K562 (cell line): ENCODE data around the gene AHCYL2. TPM values are rescaled to one million over a fixed set of nuclear protein-coding genes. Genes with fewer than 3 reads are reported as not detected.

Experiments
- CUX1 ChIP-seq: fragments of 200-800 bp; sonication (Bioruptor generic); IDR thresholded peaks from 2 replicates; pipeline ENCODE4 v1.6.1; 2016; ENCODE audit warnings: missing genetic modification characterization, missing compliant biosample characterization
- KDM4B ChIP-seq, 2 experiments: fragments of 450-650 bp in 1 of 2; sonication (generic) in 1 of 2; IDR thresholded peaks; 2 replicates each; pipeline ENCODE4 v1.6.1; 2016 to 2017; ENCODE audit warnings: borderline replicate concordance in 2 of 2, antibody characterized with exemption in 1 of 2, low read depth in 1 of 2, mild to moderate bottlenecking in 1 of 2
- LARP7 ChIP-seq: fragments of 450-650 bp; IDR thresholded peaks from 2 replicates; pipeline ENCODE4 v1.6.1; 2016
- MAFF ChIP-seq: IDR thresholded peaks from 2 replicates; pipeline ENCODE4 v1.6.1; 2012; ENCODE audit warnings: low read length, improper control_type of control experiment
- PPARD ChIP-seq: fragments of 250-450 bp; sonication (Bioruptor Pico); IDR thresholded peaks from 2 replicates; pipeline ENCODE4 v1.8.0; 2022; ENCODE audit warnings: inconsistent platforms, mild to moderate bottlenecking, moderate library complexity
- SNIP1 ChIP-seq: fragments of 450-650 bp; IDR thresholded peaks from 2 replicates; pipeline ENCODE4 v1.7.1; 2017; ENCODE audit warnings: low read depth, mild to moderate bottlenecking
- SREBF1 ChIP-seq: fragments of 150-350 bp; IDR thresholded peaks from 2 replicates; pipeline ENCODE4 v1.6.1; 2014; ENCODE audit warnings: antibody characterized with exemption, low read depth, low read length, borderline replicate concordance
- TAF1 ChIP-seq: IDR thresholded peaks from 2 replicates; pipeline ENCODE4 v1.6.1; 2011; ENCODE audit warnings: mild to moderate bottlenecking, low read length, moderate library complexity; ENCODE audit not compliant: insufficient read depth, control insufficient read depth, severe bottlenecking; ENCODE audit errors: extremely low read depth
- YY1 ChIP-seq, 3 experiments: IDR thresholded peaks; 2 replicates each; pipeline ENCODE4 v1.6.1; 2011; ENCODE audit warnings: low read length in 2 of 3, mild to moderate bottlenecking in 2 of 3, moderate library complexity in 2 of 3, borderline replicate concordance in 1 of 3, control low read depth in 1 of 3, low read depth in 1 of 3; ENCODE audit not compliant: insufficient read depth in 3 of 3, insufficient replicate concordance in 2 of 3, control insufficient read depth in 1 of 3, insufficient read length in 1 of 3; ENCODE audit errors: extremely low read depth in 1 of 3
- ZNF24 ChIP-seq: fragments of 450-650 bp; IDR thresholded peaks from 2 replicates; pipeline ENCODE4 v1.6.1; 2016
- ZNF77 ChIP-seq: fragments of 250-450 bp; sonication (Bioruptor Pico); IDR thresholded peaks from 2 replicates; pipeline ENCODE4 v1.5.0; 2020
- polyA plus RNA-seq, 8 experiments: library from polyadenylated mRNA; depleted of rRNA in 4 of 8; stranded (reverse) in 5 of 8; unstranded in 3 of 8; fragments of >200 nt; fragmentation: Nextera tagmentation in 2 of 8; fragmentation: Illumina TruSeq in 1 of 8; extraction: Ambion mirVana in 2 of 8; extraction: Trizol in 1 of 8; gene quantifications; 2 replicates each; pipeline versions ENCODE4 v1.2.1 to v1.2.3, GENCODE V29; 2011 to 2014; ENCODE audit warnings: inconsistent platforms in 1 of 8, missing spikeins in 1 of 8
- total RNA-seq, 7 experiments: library from RNA; depleted of rRNA in 6 of 7; stranded (reverse); fragments of >200 nt in 6 of 7; fragmentation: Illumina TruSeq in 2 of 7; extraction: Trizol in 2 of 7; gene quantifications; 2 replicates each; pipeline versions ENCODE4 v1.2.1 to v1.2.3, GENCODE V29; 2011 to 2021; ENCODE audit warnings: low replicate concordance in 1 of 7
- TF ChIP-seq, protein P1 (sequence below): sonication (generic); formaldehyde crosslinking; IDR thresholded peaks from 2 replicates; pipeline ENCODE4 v1.8.0; 2022; ENCODE audit warnings: mild to moderate bottlenecking, missing genetic modification reagents, borderline replicate concordance
- TF ChIP-seq, protein P2 (sequence below): fragments of 250-450 bp; sonication (Bioruptor Pico); IDR thresholded peaks from 2 replicates; pipeline ENCODE4 v1.5.0; 2021; ENCODE audit warnings: mild to moderate bottlenecking, moderate library complexity

Gene AHCYL2
- total and polyA plus RNA-seq, 9 of the 15 experiments (the other 6 are each of a cell fraction or from before 2014, with no cell fraction given): 0.93 to 10.5 (median 5.2) TPM

GRCh38 chr7:129438839-129439651 is 214.2 kb downstream of the AHCYL2 start (continued):
- TF ChIP-seq PPARD (CRISPR knock-in tag) (no peak), KDM4B (IDR thresholded peaks at IDR 0.05; ENCODE audit: borderline replicate concordance in 2 of 2, low read depth in 1 of 2) (0 out of 4 replicates have a peak, but pooled peaks of 1 of the 2 experiments have one; percentile 65), SREBF1 (peak; percentile 75; the same call in 1 of the 2 replicates), ZNF77 (CRISPR knock-in tag) (no peak), TAF1 (peak; percentile 32), SNIP1 (0 out of 2 replicates have a peak, but pooled peaks have one; percentile 15), YY1 (IDR thresholded peaks at IDR 0.05; ENCODE audit: borderline replicate concordance in 1 of 3, control insufficient read depth in 1 of 3, extremely low read depth in 1 of 3, insufficient read depth in 3 of 3, insufficient read length in 1 of 3, insufficient replicate concordance in 2 of 3, low read depth in 1 of 3, low read length in 2 of 3) (no peak), MAFF (peak; percentile 41), ZNF24 (peak; percentile 95), LARP7 (no peak), CUX1 (CRISPR knock-in tag) (no peak)
- TF ChIP-seq, protein P1, sequence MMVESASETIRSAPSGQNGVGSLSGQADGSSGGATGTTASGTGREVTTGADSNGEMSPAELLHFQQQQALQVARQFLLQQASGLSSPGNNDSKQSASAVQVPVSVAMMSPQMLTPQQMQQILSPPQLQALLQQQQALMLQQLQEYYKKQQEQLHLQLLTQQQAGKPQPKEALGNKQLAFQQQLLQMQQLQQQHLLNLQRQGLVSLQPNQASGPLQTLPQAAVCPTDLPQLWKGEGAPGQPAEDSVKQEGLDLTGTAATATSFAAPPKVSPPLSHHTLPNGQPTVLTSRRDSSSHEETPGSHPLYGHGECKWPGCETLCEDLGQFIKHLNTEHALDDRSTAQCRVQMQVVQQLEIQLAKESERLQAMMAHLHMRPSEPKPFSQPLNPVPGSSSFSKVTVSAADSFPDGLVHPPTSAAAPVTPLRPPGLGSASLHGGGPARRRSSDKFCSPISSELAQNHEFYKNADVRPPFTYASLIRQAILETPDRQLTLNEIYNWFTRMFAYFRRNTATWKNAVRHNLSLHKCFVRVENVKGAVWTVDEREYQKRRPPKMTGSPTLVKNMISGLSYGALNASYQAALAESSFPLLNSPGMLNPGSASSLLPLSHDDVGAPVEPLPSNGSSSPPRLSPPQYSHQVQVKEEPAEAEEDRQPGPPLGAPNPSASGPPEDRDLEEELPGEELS (CRISPR knock-in tag): no peak
- TF ChIP-seq, protein P2, sequence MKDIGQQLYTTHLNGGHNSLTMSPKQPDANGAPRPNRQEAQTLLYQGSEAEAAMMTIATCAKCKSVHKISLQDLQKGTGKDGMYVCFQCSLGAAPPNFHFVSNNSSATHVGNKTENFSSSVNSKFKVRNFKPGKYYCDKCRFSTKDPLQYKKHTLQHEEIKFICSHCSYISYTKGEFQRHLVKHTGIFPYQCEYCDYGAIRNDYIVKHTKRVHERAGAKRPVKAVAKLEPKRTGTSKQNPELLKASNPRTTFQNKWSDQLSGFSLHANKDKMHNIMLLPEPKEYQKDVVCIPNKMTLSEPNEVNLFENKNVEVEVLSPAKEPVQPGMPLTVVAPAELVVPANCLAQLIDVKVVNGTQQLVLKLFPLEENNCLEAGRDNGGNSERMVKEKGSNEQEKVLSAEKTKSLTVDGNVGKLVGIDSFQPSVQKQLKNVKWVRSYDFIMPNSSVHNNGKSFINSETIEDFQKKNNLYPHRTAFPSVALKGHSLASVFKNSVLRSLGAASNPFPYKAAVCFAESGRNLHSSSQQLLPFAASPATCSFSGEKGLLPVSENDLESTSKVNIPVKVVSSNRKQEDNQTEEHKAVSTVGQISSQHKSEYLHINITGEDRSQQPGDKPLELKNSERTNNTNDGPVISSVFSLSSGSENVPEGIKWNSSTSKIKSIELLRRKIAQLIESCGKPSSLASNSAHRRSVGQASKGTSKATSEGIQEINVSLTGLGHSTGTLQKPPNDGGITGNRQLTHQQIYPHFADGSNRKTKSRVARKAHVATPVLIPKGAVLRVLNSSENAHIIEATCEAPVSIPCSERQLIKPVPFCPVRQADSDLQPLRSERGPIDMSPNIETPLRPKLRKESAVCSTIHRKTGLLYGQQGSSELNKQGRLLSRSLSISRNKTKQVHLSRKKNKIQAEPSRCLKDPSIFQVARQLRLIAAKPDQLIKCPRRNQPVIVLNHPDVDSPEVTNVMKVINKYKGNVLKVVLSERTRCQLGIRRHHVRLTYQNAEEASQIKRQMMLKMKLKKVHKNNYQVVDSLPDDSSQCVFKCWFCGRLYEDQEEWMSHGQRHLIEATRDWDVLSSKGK (CRISPR knock-in tag): no peak
